GM19463 (cell line): Measurements from ENCODE around the gene LNPEP.

ENCODE experiments used
- ATAC-seq: cut with Tn5 transposase; IDR thresholded peaks from one replicate; pipeline ENCODE4 v1.9.1; 2021; ENCODE audit warnings: mild to moderate bottlenecking, moderate library complexity; ENCODE audit not compliant: unreplicated experiment

LNPEP gene

DNA sequence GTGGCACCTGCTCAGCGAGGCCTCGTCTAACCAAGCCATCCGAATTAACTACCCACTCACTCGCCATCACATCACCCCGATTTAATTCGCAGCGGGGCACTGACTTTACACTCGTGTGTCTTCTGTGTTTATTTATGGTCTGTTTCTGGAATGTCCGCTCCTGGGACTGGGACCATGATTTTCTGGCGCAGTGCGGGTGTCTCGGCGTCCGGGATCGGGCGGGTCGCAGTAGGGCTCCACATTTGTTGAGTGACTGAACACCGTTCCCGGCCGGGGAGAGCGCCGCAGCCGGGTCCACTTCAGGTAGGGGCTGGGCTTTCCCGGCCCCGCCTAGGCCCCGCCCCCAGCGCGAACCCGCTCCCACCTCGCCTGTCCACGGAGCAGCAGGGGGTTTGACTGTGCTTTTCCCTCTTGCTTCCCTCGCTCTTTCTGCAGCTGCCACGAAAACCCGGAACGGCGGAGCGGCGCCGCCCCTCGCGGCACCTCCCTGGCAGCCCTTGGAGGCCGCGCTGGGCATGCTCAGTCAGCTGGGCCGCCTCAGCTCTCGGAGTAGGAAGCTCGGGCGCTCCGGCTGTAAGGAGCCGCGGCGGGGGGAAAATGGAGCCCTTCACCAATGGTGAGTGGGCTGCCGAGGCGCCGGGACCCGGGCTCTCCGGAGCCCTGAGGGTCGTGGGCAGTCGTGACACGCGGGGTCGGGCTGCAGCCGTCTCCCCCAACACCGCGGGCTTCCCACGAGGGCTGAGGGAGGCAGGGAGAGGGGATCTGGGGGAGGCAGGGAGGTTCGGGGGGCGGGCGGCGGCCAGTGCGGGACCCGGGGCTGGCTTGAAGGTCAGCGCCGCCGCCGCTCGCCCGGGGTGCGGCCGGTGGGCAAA is at the start of gene LNPEP:
Gene LNPEP, plus strand, starts transcription at position 522 of the 872 bp plus-strand sequence. Its CDS starts 76 bp downstream, at position 598.
- ATAC-seq: peak; percentile 45

DNA sequence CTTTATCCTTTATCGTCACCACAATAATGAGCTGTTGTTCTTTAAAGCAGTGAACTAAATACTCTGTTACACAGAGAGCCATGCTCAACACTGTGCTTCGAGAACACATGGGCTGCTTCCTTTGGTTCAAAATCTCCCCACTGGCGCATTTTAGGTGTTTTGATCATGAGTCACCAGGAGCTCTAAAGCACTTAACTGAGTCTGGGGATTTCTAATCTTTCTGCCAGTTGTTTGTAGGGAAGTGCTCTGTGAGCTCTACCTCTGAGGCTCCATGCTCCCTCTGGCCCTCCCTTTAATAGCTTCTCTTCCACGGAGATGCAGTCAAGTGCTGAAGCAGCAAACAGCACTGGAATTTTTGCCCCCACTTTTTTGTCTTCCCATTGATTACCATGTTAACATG is 42.5 kb upstream of the LNPEP start:
- ATAC-seq: no peak

- ATAC-seq: peak; percentile 62
Observed at GRCh38 chr5:96896276-96896675, 39.6 kb upstream of the LNPEP start.

DNA sequence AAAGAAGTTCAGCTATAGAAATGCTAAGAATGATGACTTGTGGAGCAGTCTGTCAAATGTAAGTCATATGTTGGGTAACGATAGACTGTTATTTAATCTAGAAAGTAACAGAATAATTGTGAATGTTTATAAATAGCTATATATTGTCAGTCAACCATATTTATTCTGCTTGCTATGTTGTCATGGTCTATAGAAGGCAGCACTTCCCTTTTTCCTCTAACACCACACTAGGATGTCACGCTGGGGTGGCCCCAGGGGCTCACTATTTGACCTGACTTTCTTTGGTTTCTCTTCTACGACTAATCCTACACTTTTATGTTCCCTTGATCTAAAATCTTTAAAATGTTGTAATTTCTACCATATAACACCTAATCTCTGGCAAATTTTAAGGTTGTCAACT is 39.1 kb upstream of the LNPEP start:
- peak; percentile 90 for ATAC-seq

DNA sequence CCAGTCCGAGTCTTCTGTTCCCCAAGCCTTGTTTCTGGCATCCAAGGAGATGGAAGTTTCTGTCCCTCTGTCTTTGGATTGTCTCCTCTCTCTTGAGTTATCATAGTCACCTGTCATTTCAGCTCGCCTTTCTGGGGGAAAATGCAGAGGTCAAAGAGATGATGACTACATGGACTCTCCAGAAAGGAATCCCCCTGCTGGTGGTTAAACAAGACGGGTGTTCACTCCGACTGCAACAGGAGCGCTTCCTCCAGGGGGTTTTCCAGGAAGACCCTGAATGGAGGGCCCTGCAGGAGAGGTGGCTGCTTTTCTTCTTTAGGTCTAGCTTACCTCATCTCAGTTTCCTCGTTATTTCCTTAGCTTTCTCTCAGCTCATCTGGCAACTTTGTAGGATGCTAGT is 34.5 kb upstream of the LNPEP start:
- no peak for ATAC-seq

- no peak for ATAC-seq
Observed at GRCh38 chr5:96901841-96902240, 34.0 kb upstream of the LNPEP start.

DNA sequence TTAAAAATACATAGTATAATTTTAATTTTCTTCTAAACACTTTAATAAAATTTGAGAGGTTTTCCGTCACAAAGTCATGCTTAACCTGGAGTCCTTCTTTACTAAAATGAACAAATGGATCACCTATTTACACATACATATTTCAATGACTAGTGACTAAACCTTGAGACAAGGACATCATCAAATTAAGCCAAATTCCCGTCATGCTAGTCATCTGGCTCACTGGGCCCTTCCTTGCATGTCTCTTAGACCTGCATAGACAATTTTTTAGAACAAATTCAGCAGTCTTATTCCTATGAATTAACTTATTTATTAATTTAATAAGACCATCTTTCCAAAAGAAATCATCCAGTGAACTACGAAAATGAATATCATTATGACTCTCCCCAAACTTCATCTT is 33.0 kb upstream of the LNPEP start:
- no peak for ATAC-seq

DNA sequence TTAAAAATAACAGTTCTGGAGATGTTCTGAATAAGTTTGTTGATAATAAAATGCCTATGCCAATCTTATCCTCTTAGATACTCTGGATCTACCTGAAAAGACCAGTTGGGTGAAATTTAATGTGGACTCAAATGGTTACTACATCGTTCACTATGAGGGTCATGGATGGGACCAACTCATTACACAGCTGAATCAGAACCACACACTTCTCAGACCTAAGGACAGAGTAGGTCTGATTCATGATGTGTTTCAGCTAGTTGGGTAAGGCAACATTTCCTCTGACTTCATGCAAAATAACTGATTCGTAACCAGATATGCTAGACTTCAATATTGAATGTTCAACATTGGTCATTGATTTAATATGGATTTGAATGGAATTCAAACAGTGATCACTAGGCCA is 32.6 kb upstream of the LNPEP start:
- ATAC-seq: no peak

DNA sequence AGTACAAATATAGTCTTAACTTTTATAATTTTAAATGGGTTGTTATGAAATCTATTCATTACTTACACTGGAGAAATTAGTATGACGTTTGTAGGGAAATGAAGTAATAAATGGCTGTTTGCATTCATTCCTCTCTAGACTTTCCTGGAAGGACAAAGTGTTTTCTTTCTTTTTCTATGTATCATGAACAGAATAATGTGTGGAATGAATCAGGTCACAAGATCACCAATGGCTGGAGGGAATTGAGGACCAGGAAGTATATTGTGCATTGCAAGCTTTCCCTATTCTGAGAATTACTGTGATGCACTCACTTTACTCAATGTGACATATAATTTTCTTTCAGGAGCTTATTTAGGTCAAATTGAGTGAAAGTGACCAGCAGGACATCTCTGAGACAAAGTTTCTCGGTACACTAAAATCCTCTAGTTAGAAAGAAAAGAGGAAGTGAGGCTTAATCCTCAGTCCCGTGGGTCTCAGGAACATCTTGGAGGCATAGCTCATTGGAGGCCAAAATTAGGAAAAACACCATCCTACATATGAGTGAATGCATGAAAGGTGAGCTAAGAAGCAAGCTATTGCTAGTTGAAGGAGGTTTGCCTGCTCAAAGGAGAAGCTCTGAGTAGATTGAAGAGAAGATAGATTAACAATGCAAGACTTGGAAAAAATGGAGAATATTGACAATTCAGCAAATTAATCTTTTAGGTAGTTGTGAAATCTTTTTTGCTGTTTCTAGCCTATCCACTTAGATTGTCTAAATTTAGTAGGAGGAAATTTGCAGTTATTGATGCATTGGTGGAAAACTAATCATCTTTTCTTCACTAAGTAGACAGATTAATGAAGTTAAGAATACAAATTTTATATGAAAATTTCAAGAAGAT is 31.6 kb upstream of the LNPEP start:
- no peak for ATAC-seq

DNA sequence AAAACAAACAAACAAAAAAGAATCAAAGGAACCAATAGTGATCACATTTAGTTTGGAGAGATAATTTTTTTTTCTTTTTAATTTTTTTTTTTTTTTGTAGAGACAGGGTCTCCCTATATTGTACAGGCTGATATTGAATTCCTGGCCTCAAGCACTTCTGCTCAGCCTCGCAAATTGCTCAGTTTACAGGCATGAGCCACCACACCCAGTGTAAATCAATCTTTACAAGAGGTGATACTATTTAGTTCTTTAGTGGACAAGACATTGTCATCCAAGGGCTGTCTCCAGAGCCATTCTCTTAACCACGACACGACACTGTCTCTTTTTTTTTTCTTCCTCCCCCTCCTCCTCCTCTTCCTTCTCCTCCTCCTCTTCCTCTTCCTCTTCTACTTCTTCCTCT is 30.0 kb upstream of the LNPEP start:
- ATAC-seq: no peak

DNA sequence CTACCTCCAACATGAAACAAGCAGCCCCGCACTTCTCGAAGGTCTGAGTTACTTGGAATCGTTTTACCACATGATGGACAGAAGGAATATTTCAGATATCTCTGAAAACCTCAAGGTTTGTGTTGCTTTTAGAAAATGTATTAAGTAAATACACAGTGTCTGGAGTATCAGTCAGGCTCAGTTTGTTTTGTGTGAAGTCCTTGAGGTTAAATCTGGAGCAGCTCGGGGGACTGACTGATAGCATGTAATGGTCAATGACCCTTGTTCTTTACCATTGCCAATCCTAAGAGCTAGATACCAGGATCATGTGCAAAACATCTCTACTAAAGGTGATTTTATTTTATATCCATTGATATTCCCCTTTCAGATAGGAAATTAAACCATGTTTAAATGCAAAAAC is 26.9 kb upstream of the LNPEP start:
- no peak for ATAC-seq

DNA sequence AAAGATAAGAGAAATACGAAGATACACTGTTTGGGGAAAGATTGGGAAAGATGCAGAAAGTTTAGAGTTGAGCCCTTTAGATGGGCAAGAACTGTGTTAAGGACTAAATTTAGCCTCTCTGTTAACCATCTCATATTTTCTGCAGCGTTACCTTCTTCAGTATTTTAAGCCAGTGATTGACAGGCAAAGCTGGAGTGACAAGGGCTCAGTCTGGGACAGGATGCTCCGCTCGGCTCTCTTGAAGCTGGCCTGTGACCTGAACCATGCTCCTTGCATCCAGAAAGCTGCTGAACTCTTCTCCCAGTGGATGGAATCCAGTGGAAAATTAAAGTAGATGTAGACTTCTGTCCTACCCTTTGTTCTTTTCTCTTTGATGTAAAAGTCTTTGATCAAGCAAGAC is 26.4 kb upstream of the LNPEP start:
- ATAC-seq: no peak

GRCh38 chr5:96911139-96911538 is 24.7 kb upstream of the LNPEP start:
- ATAC-seq: no peak

DNA sequence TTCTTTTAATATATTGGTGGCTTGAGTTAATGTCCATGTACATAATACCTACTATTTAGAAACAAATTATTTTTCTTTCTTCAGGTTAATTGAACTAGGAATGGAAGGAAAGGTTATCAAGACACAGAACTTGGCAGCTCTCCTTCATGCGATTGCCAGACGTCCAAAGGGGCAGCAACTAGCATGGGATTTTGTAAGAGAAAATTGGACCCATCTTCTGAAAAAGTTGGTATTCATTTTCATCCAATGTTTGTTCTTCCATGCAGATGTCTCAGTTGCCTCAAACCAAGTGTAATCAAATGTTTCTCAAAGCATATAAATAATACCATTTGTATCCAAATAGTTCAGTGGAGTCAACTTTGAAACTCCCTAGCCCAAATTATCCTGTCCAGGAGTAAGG is 22.6 kb upstream of the LNPEP start:
- ATAC-seq: no peak

- ATAC-seq: peak; percentile 76
Observed at GRCh38 chr5:96919754-96920197, 16.1 kb upstream of the LNPEP start.

DNA sequence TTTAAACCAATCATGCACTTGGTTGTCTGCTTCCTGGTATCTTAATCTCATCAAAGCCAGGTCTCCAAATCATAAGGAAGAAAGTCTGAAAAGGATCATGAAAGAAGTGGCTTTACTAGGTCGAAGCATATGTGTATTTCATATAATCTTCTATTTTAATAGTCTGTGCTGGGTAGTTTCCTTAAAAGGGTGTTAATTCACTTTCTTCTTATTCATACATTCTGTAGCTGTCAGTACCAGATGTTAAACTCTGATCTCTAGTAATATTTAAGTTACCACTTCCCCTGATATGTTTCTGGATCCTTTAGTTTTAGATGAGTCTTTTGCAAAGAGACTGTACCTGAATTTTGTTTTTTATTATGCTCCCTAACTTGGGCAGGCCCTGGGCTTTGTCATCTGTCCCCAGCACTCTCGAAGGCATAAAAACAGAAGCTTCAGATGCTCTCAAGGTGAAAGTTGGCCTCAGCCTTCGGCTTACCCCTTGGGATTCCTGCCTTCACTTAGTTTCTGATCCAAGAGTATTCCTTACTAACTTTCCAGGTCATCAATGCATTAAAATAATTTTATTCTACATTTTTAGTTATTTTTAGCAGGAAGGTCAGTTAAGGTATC is 15.0 kb upstream of the LNPEP start:
- ATAC-seq: no peak

DNA sequence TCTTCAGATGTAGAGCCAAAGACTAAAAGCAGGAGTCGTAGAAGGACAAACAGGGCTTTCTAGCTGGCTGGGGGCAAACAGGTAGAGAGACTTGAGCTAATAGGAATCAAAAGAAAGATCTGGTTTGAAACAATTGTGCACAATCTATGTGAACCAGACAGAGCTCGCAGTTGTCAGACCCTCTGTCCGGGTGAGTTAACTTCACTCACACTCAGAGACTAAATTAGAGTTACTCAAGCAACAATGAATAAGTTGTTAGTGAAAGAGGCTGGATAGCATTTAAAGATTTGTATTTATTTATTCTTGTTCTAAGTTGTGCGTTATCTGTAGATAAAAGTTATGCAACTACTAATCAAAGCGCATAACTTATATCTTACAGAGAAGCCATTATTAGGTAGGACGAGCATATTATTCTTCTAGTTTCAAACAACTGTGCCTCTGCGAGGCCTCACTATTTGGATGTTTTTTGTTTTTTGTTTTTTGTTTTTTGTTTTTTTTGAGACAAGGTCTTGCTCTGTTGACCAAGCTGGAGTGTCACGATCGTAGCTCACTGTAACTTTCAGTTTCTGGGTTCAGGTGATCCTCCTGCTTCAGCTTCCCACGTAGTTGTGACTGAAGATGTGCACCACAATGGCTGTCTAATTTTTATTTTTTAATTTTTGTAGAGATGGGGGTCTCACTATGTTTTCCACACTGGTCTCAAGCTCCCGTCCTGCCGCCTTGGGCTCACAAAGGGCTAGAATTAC is 13.2 kb upstream of the LNPEP start:
- no peak for ATAC-seq

DNA sequence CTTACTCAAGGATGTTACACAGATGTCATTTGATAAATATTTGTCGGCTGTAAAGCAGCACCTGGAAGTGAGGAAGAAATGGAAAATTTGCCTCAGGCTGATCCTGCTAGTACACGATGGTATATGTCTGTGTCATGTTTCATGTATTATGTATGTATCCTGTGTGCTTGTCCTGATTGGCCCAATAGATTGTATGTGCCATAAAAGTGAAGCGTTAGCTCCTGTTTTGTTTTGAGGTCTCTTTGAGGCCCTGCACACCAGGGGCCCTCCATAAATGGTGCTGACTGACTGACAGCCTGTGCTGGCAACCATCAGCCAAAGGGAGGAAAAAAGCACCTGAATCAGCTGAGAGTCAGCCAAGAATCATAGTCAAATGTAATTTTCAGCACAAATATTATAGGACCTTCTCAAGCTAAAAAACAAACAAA is 11.8 kb upstream of the LNPEP start:
- no peak for ATAC-seq

DNA sequence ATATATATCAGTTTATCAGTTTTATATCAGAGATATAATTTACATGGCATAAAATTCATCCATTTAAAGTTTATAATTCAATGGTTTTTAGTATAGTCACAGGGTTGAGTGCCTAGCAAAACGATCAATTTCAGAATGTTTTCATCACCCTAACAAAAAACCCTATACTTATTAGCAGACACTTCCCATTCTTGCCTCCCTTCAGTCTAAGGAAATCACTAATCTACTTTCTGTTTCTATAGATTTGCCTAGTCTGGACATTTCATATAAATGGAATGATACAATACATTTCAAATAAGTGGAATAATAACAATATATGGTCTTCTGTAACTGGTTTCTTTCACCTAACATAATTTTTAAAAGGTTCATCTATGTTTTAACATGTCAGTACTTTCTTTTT is 9.6 kb upstream of the LNPEP start:
- no peak for ATAC-seq

DNA sequence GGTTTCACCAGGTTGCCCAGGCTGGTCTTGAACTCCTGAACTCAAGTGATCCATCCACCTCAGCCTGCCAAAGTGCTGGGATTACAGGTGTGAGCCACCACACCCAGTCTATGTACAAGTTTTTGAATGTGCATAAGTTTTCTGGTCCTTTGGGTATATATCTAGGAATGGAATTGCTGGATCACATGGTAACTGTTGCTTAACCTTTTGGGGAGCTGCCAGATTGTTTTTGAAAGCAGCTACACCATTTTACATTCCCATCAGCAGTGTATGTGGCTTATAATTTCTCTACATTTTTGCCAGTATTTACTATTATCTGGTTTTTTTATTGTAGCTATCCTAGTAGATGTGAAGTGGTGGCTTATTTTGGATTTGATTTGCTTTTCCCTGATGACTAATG is 8.9 kb upstream of the LNPEP start:
- no peak for ATAC-seq
